ENCODE data around the gene RXFP4.
"Not testable (repeated sequence)": the region's sequence is repeated elsewhere in the genome, so short reads cannot be mapped to it uniquely, and the experiment has no call there.

The RXFP4 gene

GRCh38 chr1:155984903-155985645, 43.6 kb downstream of the RXFP4 start:
- no CpG with 5 or more reads among the region's 11 CpGs for WGBS, 2 donors (ENCODE audit: extremely low coverage in 2 of 2, insufficient read length in 2 of 2, insufficient replicate concordance in 1 of 2)
- not testable (repeated sequence) for H2BK12ac ChIP-seq (ENCODE audit: low read length); H3K27ac ChIP-seq (replicated peaks; ENCODE audit: low read length); H3K9me3 ChIP-seq (replicated peaks in 1 of 2; ENCODE audit: control insufficient read depth in 2 of 2, insufficient read depth in 1 of 2, low read depth in 1 of 2, low read length in 2 of 2); H3K4ac ChIP-seq (ENCODE audit: low read length); H3K4me3 ChIP-seq (ENCODE audit: low read length in 2 of 2); H3K23ac ChIP-seq (ENCODE audit: low read depth, low read length, poor library complexity); H4K8ac ChIP-seq (ENCODE audit: low read depth, low read length); H2BK5ac ChIP-seq (ENCODE audit: low read length); DNase-seq (ENCODE audit: low spot score); H3K14ac ChIP-seq (ENCODE audit: low read length); H3K27me3 ChIP-seq (ENCODE audit: control insufficient read depth in 3 of 3, insufficient read depth in 3 of 3, low read depth in 1 of 3, low read length in 3 of 3); H2BK120ac ChIP-seq (ENCODE audit: low read depth, low read length); H3K18ac ChIP-seq (ENCODE audit: low read length); H3K4me2 ChIP-seq (ENCODE audit: insufficient read depth, low read length, poor library complexity, severe bottlenecking); H2AK5ac ChIP-seq (ENCODE audit: low read depth, low read length); H2BK15ac ChIP-seq (ENCODE audit: low read length); H4K91ac ChIP-seq (ENCODE audit: low read depth, low read length, poor library complexity); H3K36me3 ChIP-seq (replicated peaks in 1 of 2; ENCODE audit: control insufficient read depth in 2 of 2, insufficient read depth in 2 of 2, low read length in 2 of 2); H3K9ac ChIP-seq (ENCODE audit: low read depth, low read length, poor library complexity); H3K79me1 ChIP-seq (ENCODE audit: low read depth, low read length); H2AFZ ChIP-seq (ENCODE audit: low read length)
- H3K4me1 ChIP-seq (ENCODE audit: control insufficient read depth in 2 of 2, insufficient read depth in 1 of 2, low read depth in 1 of 2, low read length in 2 of 2) = peaks cover 4 to 13% of the 10 kb centered on the region in 2 donors

GRCh38 chr1:155989242-155990004, 48.0 kb downstream of the RXFP4 start:
- no CpG with 5 or more reads among the region's 9 CpGs for WGBS, 2 donors (ENCODE audit: extremely low coverage in 2 of 2, insufficient read length in 2 of 2, insufficient replicate concordance in 1 of 2)
- Histone ChIP-seq H2BK12ac (ENCODE audit: low read length) (peak overlapping the region; percentile 85), H3K27me3 (ENCODE audit: control insufficient read depth in 3 of 3, insufficient read depth in 3 of 3, low read depth in 1 of 3, low read length in 3 of 3) (no peaks in the 10 kb centered on the region), H4K91ac (ENCODE audit: low read depth, low read length, poor library complexity) (no peak overlapping the region), H3K36me3 (replicated peaks in 1 of 2; ENCODE audit: control insufficient read depth in 2 of 2, insufficient read depth in 2 of 2, low read length in 2 of 2) (no peaks in the 10 kb centered on the region), H4K8ac (ENCODE audit: low read depth, low read length) (no peak overlapping the region), H2BK120ac (ENCODE audit: low read depth, low read length) (no peak overlapping the region), H3K23ac (ENCODE audit: low read depth, low read length, poor library complexity) (peak overlapping the region; percentile 83), H3K4me3 (ENCODE audit: low read length in 2 of 2) (no peak overlapping the region), H3K9me3 (replicated peaks in 1 of 2; ENCODE audit: control insufficient read depth in 2 of 2, insufficient read depth in 1 of 2, low read depth in 1 of 2, low read length in 2 of 2) (no peaks in the 10 kb centered on the region), H3K27ac (replicated peaks; ENCODE audit: low read length) (no peak overlapping the region), H3K4me2 (ENCODE audit: insufficient read depth, low read length, poor library complexity, severe bottlenecking) (no peak overlapping the region), H3K9ac (ENCODE audit: low read depth, low read length, poor library complexity) (no peak overlapping the region), H3K4ac (ENCODE audit: low read length) (no peak overlapping the region), H3K79me1 (ENCODE audit: low read depth, low read length) (no peaks in the 10 kb centered on the region), H3K14ac (ENCODE audit: low read length) (no peak overlapping the region), H2AFZ (ENCODE audit: low read length) (peak overlapping the region; percentile 70), H2AK5ac (ENCODE audit: low read depth, low read length) (peak overlapping the region; percentile 90), H3K4me1 (ENCODE audit: control insufficient read depth in 2 of 2, insufficient read depth in 1 of 2, low read depth in 1 of 2, low read length in 2 of 2) (peaks cover 4 to 6% of the 10 kb centered on the region in 2 donors), H2BK15ac (ENCODE audit: low read length) (peak overlapping the region; percentile 99), H3K18ac (ENCODE audit: low read length) (peak overlapping the region; percentile 76), H2BK5ac (ENCODE audit: low read length) (no peak overlapping the region)
- no peak for DNase-seq (ENCODE audit: low spot score)

- H3K9me3 ChIP-seq (replicated peaks in 1 of 2; ENCODE audit: control insufficient read depth in 2 of 2, insufficient read depth in 1 of 2, low read depth in 1 of 2, low read length in 2 of 2) = no peaks in the 10 kb centered on the region
- DNase-seq (ENCODE audit: low spot score) = no peak
These were observed 48.7 kb downstream of the RXFP4 start for GRCh38 chr1:155990005-155990739.

More at GRCh38 chr1:155990005-155990739, 48.7 kb downstream of the RXFP4 start:
- H3K9ac ChIP-seq (ENCODE audit: low read depth, low read length, poor library complexity) = no peak overlapping the region
- H3K4ac ChIP-seq (ENCODE audit: low read length) = no peak overlapping the region
- H3K4me3 ChIP-seq (ENCODE audit: low read length in 2 of 2) = no peak overlapping the region
- H3K27ac ChIP-seq (replicated peaks; ENCODE audit: low read length) = no peak overlapping the region
- peak overlapping the region; percentile 99 for H2BK15ac ChIP-seq (ENCODE audit: low read length)
- H4K91ac ChIP-seq (ENCODE audit: low read depth, low read length, poor library complexity) = no peak overlapping the region
- no peak overlapping the region for H2BK5ac ChIP-seq (ENCODE audit: low read length)
- no peak overlapping the region for H3K14ac ChIP-seq (ENCODE audit: low read length)
- no peak overlapping the region for H3K18ac ChIP-seq (ENCODE audit: low read length)
- peaks cover 3 to 6% of the 10 kb centered on the region in 2 donors for H3K4me1 ChIP-seq (ENCODE audit: control insufficient read depth in 2 of 2, insufficient read depth in 1 of 2, low read depth in 1 of 2, low read length in 2 of 2)
- H2BK120ac ChIP-seq (ENCODE audit: low read depth, low read length) = no peak overlapping the region
- H3K23ac ChIP-seq (ENCODE audit: low read depth, low read length, poor library complexity) = no peak overlapping the region
- no peaks in the 10 kb centered on the region for H3K36me3 ChIP-seq (replicated peaks in 1 of 2; ENCODE audit: control insufficient read depth in 2 of 2, insufficient read depth in 2 of 2, low read length in 2 of 2)
- no peak overlapping the region for H4K8ac ChIP-seq (ENCODE audit: low read depth, low read length)
- peak overlapping the region; percentile 15 for H2AK5ac ChIP-seq (ENCODE audit: low read depth, low read length)
- H3K4me2 ChIP-seq (ENCODE audit: insufficient read depth, low read length, poor library complexity, severe bottlenecking) = no peak overlapping the region
- no peaks in the 10 kb centered on the region for H3K27me3 ChIP-seq (ENCODE audit: control insufficient read depth in 3 of 3, insufficient read depth in 3 of 3, low read depth in 1 of 3, low read length in 3 of 3)
- no peak overlapping the region for H2AFZ ChIP-seq (ENCODE audit: low read length)
- no peaks in the 10 kb centered on the region for H3K79me1 ChIP-seq (ENCODE audit: low read depth, low read length)
- no peak overlapping the region for H2BK12ac ChIP-seq (ENCODE audit: low read length)
- WGBS, 2 donors (ENCODE audit: extremely low coverage in 2 of 2, insufficient read length in 2 of 2, insufficient replicate concordance in 1 of 2) = no CpG with 5 or more reads among the region's 6 CpGs

Data from neuronal stem cell (in vitro differentiated cells).